ENCODE data around the gene NR5A2.

The NR5A2 gene

GRCh38 chr1:200015811-200016210 is 11.7 kb upstream of the NR5A2 start:
- CTCF ChIA-PET: no interaction called here
- POLR2A ChIA-PET: no interaction called here
- Histone ChIP-seq H3K9me3 (ENCODE audit: control insufficient read depth, insufficient read depth, low read depth, low read length) (no peaks in the 10 kb centered on the region), H3K36me3 (ENCODE audit: control insufficient read depth in 2 of 2, insufficient read depth in 1 of 2, low read length in 2 of 2) (no peaks in the 10 kb centered on the region), H3K4me3 (ENCODE audit: low read depth, low read length) (no peak overlapping the region), H3K27ac (ENCODE audit: extremely low read depth, low read depth, low read length) (no peak overlapping the region), H3K4me1 (ENCODE audit: control insufficient read depth, insufficient read depth, low read length) (no peaks in the 10 kb centered on the region)
- TF ChIP-seq ZNF2 (tag by site-specific recombination; IDR thresholded peaks at IDR 0.05): no peak
- no peak for TF ChIP-seq KLF1 (tag by site-specific recombination; IDR thresholded peaks at IDR 0.05)
- TF ChIP-seq ZNF747 (tag by site-specific recombination; IDR thresholded peaks at IDR 0.05): no peak
- TF ChIP-seq ZNF544 (tag by site-specific recombination; IDR thresholded peaks at IDR 0.05): no peak
- TF ChIP-seq ZNF24 (tag by site-specific recombination; IDR thresholded peaks at IDR 0.05): no peak
- no peak for TF ChIP-seq GLI4 (tag by site-specific recombination; IDR thresholded peaks at IDR 0.05)

GRCh38 chr1:200021577-200022238 is 5.8 kb upstream of the NR5A2 start:
- ChIA-PET CTCF (no interaction called here), POLR2A (no interaction called here)
- Histone ChIP-seq H3K9me3 (ENCODE audit: control insufficient read depth, insufficient read depth, low read depth, low read length) (no peaks in the 10 kb centered on the region), H3K36me3 (ENCODE audit: control insufficient read depth in 2 of 2, insufficient read depth in 1 of 2, low read length in 2 of 2) (no peaks in the 10 kb centered on the region), H3K4me1 (ENCODE audit: control insufficient read depth, insufficient read depth, low read length) (no peaks in the 10 kb centered on the region), H3K4me3 (ENCODE audit: low read depth, low read length) (no peak overlapping the region), H3K27ac (ENCODE audit: extremely low read depth, low read depth, low read length) (no peak overlapping the region)
- no peak for TF ChIP-seq ZNF521 (tag by site-specific recombination; IDR thresholded peaks at IDR 0.05)
- no peak for TF ChIP-seq ZNF768 (tag by site-specific recombination; IDR thresholded peaks at IDR 0.05)
- TF ChIP-seq ZNF23 (tag by site-specific recombination; IDR thresholded peaks at IDR 0.05; ENCODE audit: borderline replicate concordance): no peak
- no peak for TF ChIP-seq ZNF555 (tag by site-specific recombination; conservative IDR thresholded peaks at IDR 0.05)
- TF ChIP-seq ZNF248 (tag by site-specific recombination; IDR thresholded peaks at IDR 0.05): no peak
- no peak for TF ChIP-seq ZNF426 (tag by site-specific recombination; IDR thresholded peaks at IDR 0.05)
- no peak for TF ChIP-seq ZFP41 (tag by site-specific recombination; IDR thresholded peaks at IDR 0.05; ENCODE audit: borderline replicate concordance)
- TF ChIP-seq ZBTB26 (tag by site-specific recombination; optimal IDR thresholded peaks at IDR 0.05): no peak
- TF ChIP-seq FEZF1 (tag by site-specific recombination; IDR thresholded peaks at IDR 0.05): no peak
- TF ChIP-seq KLF8 (tag by site-specific recombination; IDR thresholded peaks at IDR 0.05): no peak

GRCh38 chr1:200022239-200022804 is 5.2 kb upstream of the NR5A2 start:
- Histone ChIP-seq H3K4me3 (ENCODE audit: low read depth, low read length) (no peak overlapping the region), H3K9me3 (ENCODE audit: control insufficient read depth, insufficient read depth, low read depth, low read length) (no peaks in the 10 kb centered on the region), H3K27ac (ENCODE audit: extremely low read depth, low read depth, low read length) (no peak overlapping the region), H3K4me1 (ENCODE audit: control insufficient read depth, insufficient read depth, low read length) (no peaks in the 10 kb centered on the region; the same call in 1 of the 2 replicates), H3K36me3 (ENCODE audit: control insufficient read depth in 2 of 2, insufficient read depth in 1 of 2, low read length in 2 of 2) (no peaks in the 10 kb centered on the region)
- POLR2A ChIA-PET: no interaction called here
- CTCF ChIA-PET: no interaction called here
- TF ChIP-seq KLF8 (tag by site-specific recombination; IDR thresholded peaks at IDR 0.05): no peak
- TF ChIP-seq BCL11B (tag by site-specific recombination; IDR thresholded peaks at IDR 0.05; ENCODE audit: low read depth): no peak
- no peak for TF ChIP-seq ZBTB20 (tag by site-specific recombination; IDR thresholded peaks at IDR 0.05)
- no peak for TF ChIP-seq ZNF548 (tag by site-specific recombination; IDR thresholded peaks at IDR 0.05)
- TF ChIP-seq ZBTB21 (tag by site-specific recombination; IDR thresholded peaks at IDR 0.05): no peak
- TF ChIP-seq ZIC2 (tag by site-specific recombination; IDR thresholded peaks at IDR 0.05): no peak
- TF ChIP-seq INSM2 (tag by site-specific recombination; IDR thresholded peaks at IDR 0.05): no peak
- no peak for TF ChIP-seq REPIN1 (tag by site-specific recombination; IDR thresholded peaks at IDR 0.05; ENCODE audit: low read depth)
- TF ChIP-seq ZSCAN4 (tag by site-specific recombination; IDR thresholded peaks at IDR 0.05): no peak
- no peak for TF ChIP-seq BCL11A (tag by site-specific recombination; IDR thresholded peaks at IDR 0.05; ENCODE audit: low read depth)
- TF ChIP-seq ZFP37 (tag by site-specific recombination; IDR thresholded peaks at IDR 0.05): no peak
- no peak for TF ChIP-seq ZNF529 (tag by site-specific recombination; IDR thresholded peaks at IDR 0.05; ENCODE audit: insufficient replicate concordance)
- no peak for TF ChIP-seq ZNF645 (tag by site-specific recombination; IDR thresholded peaks at IDR 0.05)
- no peak for TF ChIP-seq ZNF292 (tag by site-specific recombination; IDR thresholded peaks at IDR 0.05; ENCODE audit: borderline replicate concordance, low read depth)

All from HEK293 (cell line).